ENCODE measurements around the gene GRHL1. TPM values are rescaled to one million over a fixed set of nuclear protein-coding genes. Genes with fewer than 3 reads are reported as not detected.

GRHL1 gene
- total and polyA plus RNA-seq, 2 experiments from 2014 or later = 0.32 to 0.45 TPM

DNA sequence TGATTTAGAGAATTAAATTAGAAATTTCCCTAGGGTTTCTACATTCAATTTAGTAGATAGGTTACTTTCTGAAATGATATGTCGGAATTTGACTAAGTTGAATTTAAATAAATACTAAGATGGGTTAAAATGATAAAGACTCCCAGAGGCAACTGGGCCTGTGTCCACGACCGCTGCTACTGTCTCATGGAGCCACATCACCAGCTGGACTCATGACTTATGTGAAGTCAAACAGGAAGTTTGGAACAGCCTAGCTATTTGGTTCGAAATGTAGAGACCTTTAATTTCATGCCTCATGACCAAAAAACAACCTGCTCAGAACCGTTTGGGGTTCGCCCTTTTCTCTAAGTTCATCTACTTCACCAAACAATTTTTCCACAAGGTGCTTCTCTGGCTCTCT lies 22.2 kb downstream of the GRHL1 start:
- no peaks in the 10 kb centered on the region for H3K36me3 ChIP-seq (ENCODE audit: low read depth)
- H3K27ac ChIP-seq = peak overlapping the region; percentile 67
- in situ Hi-C loops (cut with MboI) = no loop called here
- no peaks in the 10 kb centered on the region for H3K9me2 ChIP-seq (ENCODE audit: insufficient read depth)
- H3K4me3 ChIP-seq = no peak overlapping the region
- H3K9ac ChIP-seq = peak overlapping the region; percentile 48
- H2AFZ ChIP-seq = no peak overlapping the region
- 62 to 64% methylated on average over 6 of the region's 6 CpGs for WGBS, 2 experiments (ENCODE audit: low coverage in 1 of 2, low lambda C conversion rate in 2 of 2, missing lambda C conversion rate in 2 of 2)
- H3K9me3 ChIP-seq (ENCODE audit: low read depth) = no peaks in the 10 kb centered on the region
- H4K20me1 ChIP-seq (ENCODE audit: insufficient read depth) = no peaks in the 10 kb centered on the region
- peaks cover 49% of the 10 kb centered on the region for H3K4me1 ChIP-seq (ENCODE audit: insufficient read depth)
- H3F3A ChIP-seq (ENCODE audit: insufficient read depth) = peaks cover 55% of the 10 kb centered on the region
- no peak for DNase-seq
- H3K27me3 ChIP-seq (replicated peaks; ENCODE audit: insufficient read depth) = no peaks in the 10 kb centered on the region
- peak overlapping the region; percentile 69 for H3K4me2 ChIP-seq (ENCODE audit: unreplicated experiment)
- no peaks in the 10 kb centered on the region for H3K79me2 ChIP-seq (ENCODE audit: insufficient read depth)
- TF ChIP-seq EZH2 (IDR thresholded peaks at IDR 0.05; ENCODE audit: insufficient read depth, poor library complexity, severe bottlenecking) = no peak
- no peak for TF ChIP-seq EZH2phosphoT487 (IDR thresholded peaks at IDR 0.05; ENCODE audit: insufficient read depth, low read depth)

DNA sequence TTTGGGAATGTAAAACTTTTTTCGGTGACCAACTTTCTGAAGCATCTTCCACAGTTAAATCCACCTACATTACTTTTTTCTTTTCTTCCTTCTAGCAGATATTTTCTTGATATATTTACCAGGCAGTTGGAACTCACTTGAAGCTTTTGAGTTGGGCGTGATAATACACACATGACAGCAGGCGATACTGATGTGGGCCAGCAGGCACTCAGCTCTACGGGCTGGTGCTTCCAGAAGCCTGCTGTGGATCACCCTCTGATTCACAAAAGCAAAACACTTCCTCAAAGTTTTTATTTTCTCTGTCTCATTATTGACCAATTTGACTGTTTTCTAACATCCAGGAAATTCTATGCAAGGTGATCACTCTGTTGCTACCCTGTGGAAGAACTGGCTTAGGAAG lies 22.9 kb downstream of the GRHL1 start:
- Histone ChIP-seq H3F3A (ENCODE audit: insufficient read depth) (peaks cover 55% of the 10 kb centered on the region), H3K79me2 (ENCODE audit: insufficient read depth) (no peaks in the 10 kb centered on the region), H3K4me3 (no peak overlapping the region), H3K4me2 (ENCODE audit: unreplicated experiment) (no peak overlapping the region), H3K9ac (no peak overlapping the region), H4K20me1 (ENCODE audit: insufficient read depth) (no peaks in the 10 kb centered on the region), H3K9me2 (ENCODE audit: insufficient read depth) (no peaks in the 10 kb centered on the region), H3K27ac (no peak overlapping the region), H3K9me3 (ENCODE audit: low read depth) (no peaks in the 10 kb centered on the region), H2AFZ (no peak overlapping the region), H3K4me1 (ENCODE audit: insufficient read depth) (peaks cover 50% of the 10 kb centered on the region), H3K36me3 (ENCODE audit: low read depth) (no peaks in the 10 kb centered on the region), H3K27me3 (replicated peaks; ENCODE audit: insufficient read depth) (no peaks in the 10 kb centered on the region)
- DNase-seq = no peak
- TF ChIP-seq EZH2 (IDR thresholded peaks at IDR 0.05; ENCODE audit: insufficient read depth, poor library complexity, severe bottlenecking) = no peak
- in situ Hi-C loops (cut with MboI) = no loop called here
- WGBS, 2 experiments (ENCODE audit: low coverage in 1 of 2, low lambda C conversion rate in 2 of 2, missing lambda C conversion rate in 2 of 2) = 63% methylated on average over 4 of the region's 4 CpGs

DNA sequence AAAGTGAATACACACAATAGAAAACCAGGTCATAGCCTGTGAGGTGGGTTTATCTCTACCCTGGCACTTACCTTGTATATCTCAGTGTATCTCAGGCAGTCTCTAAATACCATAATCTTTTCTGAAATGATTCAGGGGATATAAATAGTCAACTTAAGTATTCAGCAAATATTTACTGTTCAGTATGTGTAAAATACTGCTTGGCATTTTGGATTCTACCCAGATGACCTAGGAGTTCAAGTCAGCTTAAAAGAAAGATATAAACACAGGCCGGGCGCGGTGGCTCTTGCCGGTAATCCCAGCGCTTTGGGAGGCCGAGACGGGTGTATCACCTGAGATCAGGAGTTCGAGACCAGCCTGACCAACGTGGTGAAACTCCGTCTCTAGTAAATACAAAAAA lies 23.8 kb downstream of the GRHL1 start:
- no peak for TF ChIP-seq EZH2 (IDR thresholded peaks at IDR 0.05; ENCODE audit: insufficient read depth, poor library complexity, severe bottlenecking)
- TF ChIP-seq EZH2phosphoT487 (IDR thresholded peaks at IDR 0.05; ENCODE audit: insufficient read depth, low read depth) = no peak
- no peaks in the 10 kb centered on the region for H3K27me3 ChIP-seq (replicated peaks; ENCODE audit: insufficient read depth)
- H3K9ac ChIP-seq = no peak overlapping the region
- no peak overlapping the region for H2AFZ ChIP-seq
- H3F3A ChIP-seq (ENCODE audit: insufficient read depth) = peaks cover 64% of the 10 kb centered on the region
- H3K36me3 ChIP-seq (ENCODE audit: low read depth) = no peaks in the 10 kb centered on the region
- WGBS, 2 experiments (ENCODE audit: low coverage in 1 of 2, low lambda C conversion rate in 2 of 2, missing lambda C conversion rate in 2 of 2) = 90 to 91% methylated on average over 10 of the region's 10 CpGs
- peaks cover 58% of the 10 kb centered on the region for H3K4me1 ChIP-seq (ENCODE audit: insufficient read depth)
- no peaks in the 10 kb centered on the region for H3K79me2 ChIP-seq (ENCODE audit: insufficient read depth)
- no peaks in the 10 kb centered on the region for H4K20me1 ChIP-seq (ENCODE audit: insufficient read depth)
- in situ Hi-C loops (cut with MboI) = no loop called here
- H3K9me3 ChIP-seq (ENCODE audit: low read depth) = no peaks in the 10 kb centered on the region
- no peak for DNase-seq
- no peak overlapping the region for H3K4me2 ChIP-seq (ENCODE audit: unreplicated experiment)
- H3K9me2 ChIP-seq (ENCODE audit: insufficient read depth) = no peaks in the 10 kb centered on the region
- H3K4me3 ChIP-seq = no peak overlapping the region
- no peak overlapping the region for H3K27ac ChIP-seq

DNA sequence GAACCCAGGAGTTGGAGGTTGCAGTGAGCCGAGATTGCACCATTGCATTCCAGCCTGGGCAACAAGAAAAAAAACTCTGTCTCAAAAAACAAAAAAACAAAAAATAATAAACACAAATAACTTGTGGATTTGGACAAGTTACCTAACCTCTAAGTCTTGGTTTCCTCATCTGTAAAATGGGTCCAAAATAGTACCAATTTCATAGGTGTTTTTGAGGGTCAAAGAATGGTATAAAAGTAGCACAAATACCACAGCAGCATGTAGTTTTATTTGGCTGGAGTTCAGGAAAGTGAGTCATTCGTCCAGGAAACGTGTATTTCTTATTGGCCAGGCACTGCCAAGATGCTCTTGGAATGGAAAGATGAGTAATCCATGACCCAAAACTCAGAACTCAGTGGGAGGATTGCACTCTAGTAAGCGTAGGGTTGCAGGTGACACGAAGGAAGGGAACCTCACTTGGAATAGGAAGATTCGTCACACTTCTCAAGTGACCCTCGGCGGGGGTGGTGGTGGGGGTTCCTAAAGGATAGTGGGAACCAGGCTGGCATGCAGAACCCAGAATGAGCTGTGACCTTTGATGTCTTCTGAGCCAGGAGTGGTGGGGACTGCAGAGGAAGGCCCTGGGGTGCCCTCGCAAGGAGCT lies 24.4 kb downstream of the GRHL1 start:
- Histone ChIP-seq H2AFZ (no peak overlapping the region), H3K4me2 (ENCODE audit: unreplicated experiment) (no peak overlapping the region), H4K20me1 (ENCODE audit: insufficient read depth) (no peaks in the 10 kb centered on the region), H3K9ac (no peak overlapping the region), H3K27ac (peak overlapping the region; percentile 37; the same call in 1 of the 2 replicates), H3K9me2 (ENCODE audit: insufficient read depth) (no peaks in the 10 kb centered on the region), H3K9me3 (ENCODE audit: low read depth) (no peaks in the 10 kb centered on the region), H3K4me1 (ENCODE audit: insufficient read depth) (peaks cover 58% of the 10 kb centered on the region), H3K36me3 (ENCODE audit: low read depth) (no peaks in the 10 kb centered on the region), H3K79me2 (ENCODE audit: insufficient read depth) (no peaks in the 10 kb centered on the region), H3F3A (ENCODE audit: insufficient read depth) (peaks cover 62% of the 10 kb centered on the region), H3K27me3 (replicated peaks; ENCODE audit: insufficient read depth) (no peaks in the 10 kb centered on the region), H3K4me3 (no peak overlapping the region)
- 23% methylated on average over 9 of the region's 9 CpGs for WGBS, 2 experiments (ENCODE audit: low coverage in 1 of 2, low lambda C conversion rate in 2 of 2, missing lambda C conversion rate in 2 of 2)
- in situ Hi-C loops (cut with MboI) = no loop called here
- no peak for TF ChIP-seq EZH2 (IDR thresholded peaks at IDR 0.05; ENCODE audit: insufficient read depth, poor library complexity, severe bottlenecking)
- TF ChIP-seq EZH2phosphoT487 (IDR thresholded peaks at IDR 0.05; ENCODE audit: insufficient read depth, low read depth) = no peak
- peak; percentile 97 for DNase-seq

Data from GM23248 (cell line).